Cardiac fibroblast (primary cell): ENCODE data around the gene HDAC11.

Source experiments
- DNase-seq, 2 donors: peaks; one replicate each; pipeline versions ENCODE4 v3.0.0 to v3.0.0-alpha.2; 2010; ENCODE audit warnings: low read depth in 2 of 2
- H3K4me3 ChIP-seq, 2 donors: replicated peaks in 1 of 2; 1 replicate in 1 of 2; 2 replicates in 1 of 2; pipeline ENCODE4 v1.5.1; 2011; ENCODE audit warnings: low read depth in 2 of 2, low read length in 2 of 2, mild to moderate bottlenecking in 2 of 2, moderate library complexity in 1 of 2
- TF ChIP-seq, protein P1 (sequence below): IDR thresholded peaks from one replicate; pipeline ENCODE4 v1.5.1; 2011; ENCODE audit warnings: low read depth, mild to moderate bottlenecking, low read length, inconsistent platforms

HDAC11 gene

DNA sequence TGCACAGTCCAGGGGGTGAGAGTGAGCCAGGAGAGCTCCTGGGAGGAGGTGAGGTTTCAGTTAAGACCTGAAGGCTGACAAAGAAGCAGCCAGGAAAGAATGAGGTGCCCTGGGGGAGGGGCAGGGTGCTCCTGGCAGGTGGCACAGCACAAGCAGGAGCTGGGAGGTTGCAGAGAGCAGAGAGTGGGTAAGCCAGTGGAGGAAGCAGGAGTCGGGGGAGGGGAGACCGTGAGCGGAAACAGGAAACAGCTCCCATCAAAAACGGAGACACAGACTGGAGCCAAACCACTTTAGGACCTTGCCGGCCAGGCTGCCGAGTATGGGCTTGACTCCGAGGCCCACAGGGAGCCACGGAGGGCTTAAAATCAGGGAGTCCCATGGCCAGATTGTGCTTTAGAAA, 56.7 kb downstream of the HDAC11 start:
- DNase-seq: peak in 1 of 2 donors; percentile 51
- TF ChIP-seq, protein P1, sequence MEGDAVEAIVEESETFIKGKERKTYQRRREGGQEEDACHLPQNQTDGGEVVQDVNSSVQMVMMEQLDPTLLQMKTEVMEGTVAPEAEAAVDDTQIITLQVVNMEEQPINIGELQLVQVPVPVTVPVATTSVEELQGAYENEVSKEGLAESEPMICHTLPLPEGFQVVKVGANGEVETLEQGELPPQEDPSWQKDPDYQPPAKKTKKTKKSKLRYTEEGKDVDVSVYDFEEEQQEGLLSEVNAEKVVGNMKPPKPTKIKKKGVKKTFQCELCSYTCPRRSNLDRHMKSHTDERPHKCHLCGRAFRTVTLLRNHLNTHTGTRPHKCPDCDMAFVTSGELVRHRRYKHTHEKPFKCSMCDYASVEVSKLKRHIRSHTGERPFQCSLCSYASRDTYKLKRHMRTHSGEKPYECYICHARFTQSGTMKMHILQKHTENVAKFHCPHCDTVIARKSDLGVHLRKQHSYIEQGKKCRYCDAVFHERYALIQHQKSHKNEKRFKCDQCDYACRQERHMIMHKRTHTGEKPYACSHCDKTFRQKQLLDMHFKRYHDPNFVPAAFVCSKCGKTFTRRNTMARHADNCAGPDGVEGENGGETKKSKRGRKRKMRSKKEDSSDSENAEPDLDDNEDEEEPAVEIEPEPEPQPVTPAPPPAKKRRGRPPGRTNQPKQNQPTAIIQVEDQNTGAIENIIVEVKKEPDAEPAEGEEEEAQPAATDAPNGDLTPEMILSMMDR: no peak
- H3K4me3 ChIP-seq: no peak overlapping the region

DNA sequence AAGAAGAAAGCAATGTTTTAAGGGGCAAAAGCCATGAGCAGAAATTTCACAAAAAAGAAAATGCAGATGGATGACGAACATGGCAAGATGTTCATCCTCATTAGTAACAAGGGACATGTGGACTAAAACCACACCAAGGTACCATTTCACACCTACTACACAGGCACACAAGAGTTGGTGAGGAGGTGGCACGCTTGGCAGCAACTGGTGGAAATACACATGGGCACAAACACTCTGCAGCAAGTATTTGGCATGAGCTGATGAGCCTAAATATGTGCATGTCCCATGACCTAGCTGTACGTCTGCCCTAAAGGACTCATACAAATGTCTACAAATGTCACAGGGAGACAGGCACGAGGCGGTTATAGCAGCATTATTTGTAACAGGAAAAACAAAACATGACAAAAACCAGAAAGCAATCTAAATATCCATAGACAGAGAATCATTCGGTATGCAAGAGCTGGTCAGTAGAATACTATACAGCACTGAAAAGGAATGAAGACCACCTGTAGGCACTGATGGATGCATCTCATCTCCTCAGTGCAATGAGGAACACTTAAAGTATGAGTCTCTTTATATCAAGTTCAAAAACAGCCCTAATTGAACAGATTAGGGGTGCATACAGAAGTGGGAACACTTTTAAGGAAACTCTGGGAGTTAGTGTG, 57.3 kb downstream of the HDAC11 start:
- no peak for DNase-seq
- H3K4me3 ChIP-seq: no peak overlapping the region

DNA sequence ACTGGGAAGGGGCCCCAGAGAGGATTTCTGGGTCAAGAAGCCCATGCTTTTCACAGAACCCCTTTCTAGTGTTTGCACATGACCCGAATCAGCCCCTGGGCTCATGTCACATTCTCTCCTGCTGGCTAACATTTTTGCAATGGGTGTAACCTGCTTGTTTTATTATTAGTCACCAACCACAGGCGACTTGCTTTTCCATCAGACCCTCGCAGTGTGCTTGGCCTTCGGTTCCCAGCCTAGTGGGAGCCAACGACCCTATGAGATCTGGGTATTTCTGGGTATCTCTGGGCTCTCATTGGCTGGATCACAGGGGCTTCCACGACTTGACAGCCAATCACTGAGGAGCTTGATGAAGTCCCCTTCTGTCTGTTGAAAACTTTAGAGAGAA, 57.8 kb downstream of the HDAC11 start:
- DNase-seq: peak; percentile 90 to 92
- TF ChIP-seq, protein P1: no peak
- H3K4me3 ChIP-seq: no peak overlapping the region

More for the DNA sequence above, 57.3 kb downstream of the HDAC11 start:
- TF ChIP-seq, protein P1: no peak

DNA sequence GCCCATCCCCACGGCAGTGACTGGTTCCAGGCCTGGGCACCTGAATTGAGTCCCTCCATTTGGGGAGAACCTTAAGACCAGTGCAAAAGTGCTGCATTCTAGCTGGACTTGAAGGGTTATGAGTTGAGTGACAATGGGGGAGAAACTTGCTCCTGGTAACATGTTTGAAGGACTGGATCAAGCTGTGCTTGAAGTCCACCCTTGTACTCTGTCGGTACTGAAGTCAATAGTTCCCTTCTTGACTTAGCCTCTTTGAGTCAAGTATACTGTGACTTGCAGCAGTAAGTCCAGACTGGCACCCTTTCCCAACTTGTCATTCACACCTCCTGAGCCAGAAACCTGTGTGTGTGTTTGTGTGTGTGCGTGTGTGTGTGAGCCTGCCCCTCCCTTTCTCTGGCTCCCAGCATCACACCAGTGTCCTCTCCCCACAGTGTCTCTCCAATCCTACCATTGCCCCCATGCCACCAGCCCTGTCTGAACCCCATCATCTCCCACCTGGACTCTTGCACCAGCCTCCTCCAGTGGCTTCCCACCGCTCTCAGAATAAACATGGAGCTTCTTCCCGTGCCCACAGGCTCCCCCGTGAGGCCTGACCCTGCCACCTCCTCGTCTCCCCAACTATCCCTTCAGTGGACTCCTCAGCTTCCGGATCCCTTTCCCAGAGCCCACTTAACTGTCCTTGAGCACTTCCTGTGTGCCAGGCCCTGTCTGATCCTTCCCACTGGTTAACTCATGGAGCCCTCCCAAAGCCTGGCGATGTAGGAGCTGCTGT, 58.6 kb downstream of the HDAC11 start:
- no peak overlapping the region for H3K4me3 ChIP-seq
- no peak for DNase-seq
- TF ChIP-seq, protein P1: no peak

DNA sequence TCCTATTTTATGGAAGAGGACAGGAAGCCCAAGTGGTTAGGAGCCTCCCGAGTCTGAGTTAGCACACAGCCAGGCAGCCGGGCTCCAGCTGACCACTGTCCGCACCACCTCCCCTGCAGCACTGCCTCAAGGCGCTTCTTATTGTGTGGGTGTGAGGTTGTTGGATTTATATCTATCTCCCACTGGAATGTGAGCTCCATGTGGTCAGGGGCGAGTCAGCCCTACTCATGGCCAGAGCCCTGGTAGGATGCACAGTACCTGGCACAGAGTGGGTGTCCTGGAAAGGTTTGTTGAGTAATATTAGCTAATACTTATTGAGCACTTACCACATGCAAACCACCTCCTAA, 59.2 kb downstream of the HDAC11 start:
- TF ChIP-seq, protein P1: no peak
- DNase-seq: peak in 1 of 2 donors; percentile 33

DNA sequence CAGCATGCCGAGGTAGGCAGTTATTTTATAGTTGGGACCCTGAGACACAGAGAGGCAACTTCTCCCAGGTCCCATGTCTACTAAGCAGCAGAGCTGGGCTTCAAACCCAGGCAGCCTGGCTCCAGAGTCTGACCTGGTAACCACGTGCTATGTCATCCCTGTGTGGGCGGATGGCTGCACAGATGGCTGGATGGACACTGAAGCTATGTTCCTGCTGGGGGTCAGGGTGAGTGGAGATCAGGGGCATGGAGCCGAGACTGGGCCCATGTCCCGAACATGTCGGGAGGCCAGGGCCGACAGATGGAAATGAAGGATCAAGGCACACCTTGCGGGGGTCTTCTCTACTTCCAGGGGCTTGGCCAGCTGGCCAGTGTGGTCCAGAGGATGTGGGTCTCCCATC, 59.6 kb downstream of the HDAC11 start:
- no peak for DNase-seq
- H3K4me3 ChIP-seq: no peak overlapping the region
- TF ChIP-seq, protein P1: no peak

More for the DNA sequence above, 59.2 kb downstream of the HDAC11 start:
- H3K4me3 ChIP-seq: no peak overlapping the region
